Testis (tissue), 2 donors: ENCODE measurements around the gene RSRP1.

Experiments
- CTCF ChIP-seq, 3 experiments: fragments of 450-650 bp in 2 of 3; fragments of 200-600 bp in 1 of 3; sonication (generic) in 1 of 3; IDR thresholded peaks; one replicate each; pipeline ENCODE4 v1.5.1; 2016 to 2019; ENCODE audit warnings: antibody characterized with exemption in 3 of 3, mild to moderate bottlenecking in 2 of 3, moderate library complexity in 1 of 3
- POLR2A ChIP-seq: fragments of 450-650 bp; IDR thresholded peaks from one replicate; pipeline ENCODE4 v1.6.1; 2017; ENCODE audit warnings: antibody characterized with exemption, mild to moderate bottlenecking, moderate library complexity

- TF ChIP-seq CTCF (IDR thresholded peaks at IDR 0.05) = peak in 2 of 3 experiments; percentile 42 to 51
- peak; percentile 97 for TF ChIP-seq POLR2A
Observed at GRCh38 chr1:25247024-25247828, at the start of gene RSRP1.
